AG10803 (cell line): ENCODE data around the gene GNAS.
"Not testable (repeated sequence)": the region's sequence is repeated elsewhere in the genome, so short reads cannot be mapped to it uniquely, and the experiment has no call there.

Experiments used
- DNase-seq: peaks from one replicate; pipeline ENCODE4 v3.0.0; 2010; ENCODE audit warnings: low read depth
- H3K4me3 ChIP-seq: 2 replicates; pipeline ENCODE4 v1.5.1; 2011; ENCODE audit warnings: mild to moderate bottlenecking, low read length, control low read depth
- CTCF ChIP-seq: conservative IDR thresholded peaks from 2 replicates; pipeline ENCODE4 v1.5.1; 2011; ENCODE audit warnings: mild to moderate bottlenecking, low read length, control low read depth, inconsistent platforms

Gene GNAS

DNA sequence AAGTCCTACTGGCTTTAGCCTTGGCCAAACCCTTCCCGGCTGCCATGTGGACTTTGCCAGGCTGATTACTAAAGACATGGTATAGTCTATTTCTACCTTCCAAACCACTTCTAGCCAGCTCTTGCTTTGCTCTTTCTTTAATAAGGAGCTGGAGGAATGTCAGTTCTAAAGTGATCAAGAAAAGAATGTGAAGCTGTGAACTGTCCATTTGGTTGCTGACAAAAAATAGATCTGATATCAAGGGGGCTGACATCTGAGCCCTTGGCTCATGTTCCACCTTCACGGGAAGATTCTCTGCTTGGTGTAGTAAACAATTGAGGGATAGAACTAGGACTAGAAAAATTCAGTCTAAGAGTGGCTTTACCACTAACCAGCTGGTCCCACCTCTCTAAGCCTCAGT is 24.4 kb upstream of the GNAS start:
- no peak for TF ChIP-seq CTCF
- H3K4me3 ChIP-seq: no peak overlapping the region
- no peak for DNase-seq

DNA sequence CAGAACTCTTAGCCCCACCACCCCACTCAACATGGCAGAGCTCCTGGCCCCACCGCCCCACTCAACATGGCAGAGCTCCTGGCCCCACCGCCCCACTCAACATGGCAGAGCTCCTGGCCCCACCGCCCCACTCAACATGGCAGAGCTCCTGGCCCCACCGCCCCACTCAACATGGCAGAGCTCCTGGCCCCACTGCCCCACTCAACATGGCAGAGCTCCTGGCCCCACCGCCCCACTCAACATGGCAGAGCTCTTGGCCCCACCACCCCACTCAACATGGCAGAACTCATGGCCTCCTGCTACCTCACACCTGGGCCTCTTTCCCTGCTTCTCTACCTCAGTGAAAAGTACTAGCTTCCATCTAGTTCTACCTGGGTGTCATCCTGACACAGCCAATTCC is 23.7 kb upstream of the GNAS start:
- not testable (repeated sequence) for H3K4me3 ChIP-seq, DNase-seq

DNA sequence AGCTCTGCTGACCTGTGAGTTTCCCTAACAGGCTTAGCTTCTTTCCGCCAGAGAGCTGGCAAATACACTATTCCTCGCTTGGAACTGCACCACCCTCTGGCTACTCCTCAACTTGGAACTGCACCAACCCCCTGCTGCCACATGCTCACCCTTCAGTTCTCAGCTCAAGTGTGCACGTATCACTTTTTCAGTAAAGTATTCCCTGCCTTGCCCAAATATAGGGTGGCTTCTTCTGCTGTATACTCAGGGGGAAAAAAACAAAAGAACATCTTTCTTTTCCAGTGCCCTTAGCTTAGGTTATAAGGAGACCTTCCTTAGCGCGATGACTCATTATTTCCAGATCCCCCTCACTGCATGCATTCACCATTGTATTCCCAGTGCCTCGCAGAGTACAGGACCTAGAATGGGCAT is 23.0 kb upstream of the GNAS start:
- TF ChIP-seq CTCF: no peak
- H3K4me3 ChIP-seq: no peak overlapping the region
- DNase-seq: peak; percentile 34

- no peak overlapping the region for H3K4me3 ChIP-seq
- no peak for TF ChIP-seq CTCF
- no peak for DNase-seq
Measured at GRCh38 chr20:58832457-58832856, 20.1 kb upstream of the GNAS start.

DNA sequence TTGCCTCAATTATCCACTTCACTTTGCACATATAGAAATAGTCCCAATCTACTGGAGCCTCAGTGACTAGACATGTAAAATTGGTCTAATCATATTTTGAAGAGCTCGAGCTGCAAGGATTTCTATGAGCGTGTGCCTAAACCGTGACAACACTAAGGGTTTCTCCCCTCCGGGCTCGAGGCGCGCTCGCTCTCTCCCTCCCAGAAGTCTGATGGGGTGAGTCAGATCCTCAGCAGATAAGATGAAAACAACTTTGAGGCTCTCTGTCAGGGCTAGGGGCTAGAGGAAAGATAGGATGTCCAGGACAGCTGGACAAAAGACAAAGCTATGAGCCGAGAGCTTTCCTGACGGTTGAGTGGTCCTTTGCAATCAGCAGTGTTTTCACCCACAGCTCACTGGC is 18.6 kb upstream of the GNAS start:
- TF ChIP-seq CTCF: no peak
- H3K4me3 ChIP-seq: no peak overlapping the region
- DNase-seq: no peak

DNA sequence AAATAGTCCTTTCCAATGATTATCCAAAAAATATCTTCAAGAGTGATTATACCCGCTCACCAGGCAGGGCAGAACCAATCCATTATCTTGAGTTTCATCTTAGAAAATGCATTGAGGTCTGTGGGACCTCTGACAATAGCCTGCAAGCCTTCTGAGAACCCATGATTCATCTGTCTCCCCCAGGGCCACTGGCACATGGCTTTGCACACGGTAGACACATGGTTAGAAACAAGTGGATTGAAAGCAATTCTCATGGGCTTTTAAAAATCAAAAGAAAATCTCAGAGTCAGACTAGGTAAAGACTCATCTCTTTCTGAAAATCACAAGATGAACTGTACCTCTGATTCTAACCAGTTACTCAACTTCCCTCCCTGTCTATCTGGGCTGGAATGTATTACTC is 17.3 kb upstream of the GNAS start:
- H3K4me3 ChIP-seq: no peak overlapping the region
- DNase-seq: no peak
- TF ChIP-seq CTCF: no peak

DNA sequence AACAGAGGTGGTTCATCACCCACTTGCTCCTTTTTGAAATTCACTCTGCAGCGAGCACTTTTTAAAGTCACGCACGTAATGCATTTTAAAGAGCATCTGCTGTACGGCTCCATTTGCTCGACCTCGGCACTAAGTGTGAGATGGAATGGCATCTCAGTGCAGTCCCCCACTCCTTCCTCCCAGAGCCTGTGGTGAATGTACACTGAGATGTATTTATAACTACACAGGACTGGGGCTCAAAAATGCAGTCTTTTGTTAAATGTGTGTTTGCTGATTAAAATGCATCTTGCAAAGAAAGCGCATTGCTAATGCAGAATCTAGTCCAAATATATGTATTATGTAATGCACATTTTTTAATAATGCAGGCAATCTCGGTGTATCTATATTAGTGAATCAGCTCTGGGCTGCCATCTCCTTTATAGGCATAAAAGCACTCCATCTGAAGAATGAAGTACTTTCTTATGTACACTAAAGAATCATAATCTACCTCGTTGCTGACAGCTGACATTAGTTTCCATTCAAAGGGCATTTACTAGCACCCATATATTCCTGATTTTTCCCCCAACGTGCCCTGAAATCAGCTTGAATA is 15.8 kb upstream of the GNAS start:
- no peak for DNase-seq
- TF ChIP-seq CTCF: no peak
- no peak overlapping the region for H3K4me3 ChIP-seq

DNA sequence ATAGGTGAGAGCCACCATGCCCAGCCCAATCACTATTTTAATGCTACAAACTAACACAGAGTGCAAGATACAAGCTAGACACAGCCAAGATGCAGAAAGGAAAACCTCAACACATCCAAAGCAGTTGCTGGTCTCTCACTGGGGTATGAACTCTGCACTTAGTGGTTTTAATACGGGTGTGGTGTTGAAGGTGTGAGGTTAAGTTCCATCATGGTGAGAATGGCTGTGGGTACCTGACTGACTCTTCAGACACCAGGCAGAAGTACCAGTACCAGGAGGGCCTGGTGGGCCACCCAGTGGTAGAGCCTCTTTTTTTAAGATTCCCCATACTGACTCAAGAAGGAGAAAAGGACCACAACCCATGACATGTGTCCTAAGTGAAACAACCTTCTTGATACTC is 14.8 kb upstream of the GNAS start:
- no peak for DNase-seq
- no peak overlapping the region for H3K4me3 ChIP-seq
- no peak for TF ChIP-seq CTCF
